Gastroesophageal sphincter (tissue), 3 donors: ENCODE measurements around the gene GPC3.

Experiments
- CTCF ChIP-seq, 4 experiments: fragments of 200-600 bp in 2 of 4; fragments of 450-650 bp in 2 of 4; sonication (generic) in 1 of 4; IDR thresholded peaks; one replicate each; pipeline ENCODE4 v1.5.1; 2017 to 2019; ENCODE audit warnings: antibody characterized with exemption in 4 of 4, mild to moderate bottlenecking in 2 of 4, moderate library complexity in 2 of 4
- EP300 ChIP-seq: sonication (generic); formaldehyde crosslinking; IDR thresholded peaks from one replicate; pipeline ENCODE4 v1.6.1; 2017; ENCODE audit warnings: antibody characterized with exemption, mild to moderate bottlenecking
- POLR2A ChIP-seq, 2 donors: fragments of 450-650 bp; IDR thresholded peaks; one replicate each; pipeline ENCODE4 v1.6.1; 2017; ENCODE audit warnings: antibody characterized with exemption in 2 of 2, mild to moderate bottlenecking in 2 of 2, moderate library complexity in 1 of 2
- POLR2AphosphoS5 ChIP-seq: sonication (generic); formaldehyde crosslinking; IDR thresholded peaks from one replicate; pipeline ENCODE4 v1.6.1; 2017; ENCODE audit warnings: antibody characterized with exemption

- no peak for TF ChIP-seq POLR2A (IDR thresholded peaks at IDR 0.05)
- TF ChIP-seq CTCF (IDR thresholded peaks at IDR 0.05), result no peak
- TF ChIP-seq POLR2AphosphoS5, result no peak
- no peak for TF ChIP-seq EP300
These were observed 128.6 kb downstream of the GPC3 start for GRCh38 chrX:133856819-133857218.
